HepG2 (cell line): ENCODE measurements around the gene PHYH. TPM values are rescaled to one million over a fixed set of nuclear protein-coding genes. Genes with fewer than 3 reads are reported as not detected.

Experiments used
- ATAC-seq: fragments of 200-7000 bp; cut with Tn5 transposase; 3 replicates; pipeline ENCODE4 v1.9.1; 2020; ENCODE audit warnings: mild to moderate bottlenecking, moderate library complexity
- BruUV-seq: library from RNA; stranded (reverse); fragments of 400-500 nt; replicated peaks from 2 replicates; lab custom pipeline; 2021; lab: Mats Ljungman, UMichigan
- CTCF ChIA-PET: fragments of 300-600 bp; formaldehyde crosslinking; extraction: SDS; loops from one replicate; lab custom pipeline; 2021; ENCODE audit warnings: low total read pairs, inconsistent platforms, low intra/inter-chr PET ratio; lab: Yijun Ruan, JAX
- POLR2A ChIA-PET: fragments of 350-600 bp; sonication (Branson Sonifier 250); formaldehyde crosslinking; loops from one replicate; lab custom pipeline; 2020; ENCODE audit warnings: antibody characterized with exemption, inconsistent platforms; lab: Yijun Ruan, JAX
- DNase-seq: peaks from one replicate; pipeline ENCODE4 v3.0.0-alpha.2; 2015; ENCODE audit warnings: low spot score
- FAIRE-seq: peaks from 3 replicates; lab custom pipeline; 2011; peaks lifted over from hg19 to GRCh38; lab: Jason Lieb, UNC
- H2AFZ ChIP-seq: one replicate; pipeline ENCODE4 v1.6.1; 2011; ENCODE audit warnings: low read length, inconsistent platforms
- H3K27ac ChIP-seq: fragments of 300-600 bp; 3 replicates; pipeline ENCODE4 v1.8.0; 2011; ENCODE audit warnings: mixed run types, mild to moderate bottlenecking, mixed read lengths, low read length, inconsistent platforms; ENCODE audit not compliant: insufficient read depth; ENCODE audit errors: extremely low read length
- H3K27me3 ChIP-seq, 2 experiments: fragments of 200-600 bp in 1 of 2; 2 replicates in 1 of 2; 3 replicates in 1 of 2; pipeline versions ENCODE4 v1.6.0 to v1.8.0; 2011; ENCODE audit warnings: low read length in 2 of 2, mild to moderate bottlenecking in 2 of 2, moderate library complexity in 2 of 2, inconsistent platforms in 1 of 2; ENCODE audit not compliant: insufficient read depth in 2 of 2, control insufficient read depth in 1 of 2
- H3K36me3 ChIP-seq, 2 experiments: fragments of 200-600 bp in 1 of 2; replicated peaks in 1 of 2; 2 replicates in 1 of 2; 3 replicates in 1 of 2; pipeline versions ENCODE4 v1.5.1 to v1.8.0; 2011; ENCODE audit warnings: low read length in 2 of 2, inconsistent platforms in 1 of 2; ENCODE audit not compliant: insufficient read depth in 2 of 2, control insufficient read depth in 1 of 2
- H3K4me1 ChIP-seq: 2 replicates; pipeline ENCODE4 v1.5.1; 2012; ENCODE audit warnings: low read length, inconsistent platforms; ENCODE audit not compliant: insufficient read depth
- H3K4me2 ChIP-seq: 2 replicates; pipeline ENCODE4 v1.6.0; 2011; ENCODE audit warnings: low read depth, low read length, inconsistent platforms
- H3K4me3 ChIP-seq, 3 experiments: fragments of 200-600 bp in 1 of 3; sonication (generic), shearing (Covaris generic) in 1 of 3; replicated peaks in 1 of 3; 2 replicates each; pipeline ENCODE4 v1.5.1; 2011 to 2016; ENCODE audit warnings: low read length in 3 of 3, inconsistent platforms in 2 of 3, low read depth in 2 of 3, mild to moderate bottlenecking in 2 of 3, control low read depth in 1 of 3, mixed read lengths in 1 of 3; ENCODE audit not compliant: insufficient read depth in 1 of 3
- H3K79me2 ChIP-seq: one replicate; pipeline ENCODE4 v1.6.1; 2011; ENCODE audit warnings: low read length, inconsistent platforms; ENCODE audit not compliant: insufficient read depth
- H3K9ac ChIP-seq: 2 replicates; pipeline ENCODE4 v1.6.0; 2011; ENCODE audit warnings: mild to moderate bottlenecking, low read depth, low read length, inconsistent platforms; ENCODE audit not compliant: insufficient read depth
- H3K9me3 ChIP-seq: 2 replicates; pipeline ENCODE4 v1.5.1; 2012; ENCODE audit warnings: mild to moderate bottlenecking, low read length
- H4K20me1 ChIP-seq: 2 replicates; pipeline ENCODE4 v1.6.0; 2011; ENCODE audit warnings: inconsistent platforms, mild to moderate bottlenecking, low read length, moderate library complexity; ENCODE audit not compliant: insufficient read depth
- CEBPZ ChIP-seq: IDR thresholded peaks from 2 replicates; pipeline ENCODE4 v1.6.1; 2012; ENCODE audit warnings: low read length, improper control_type of control experiment
- NFRKB ChIP-seq: fragments of 450-650 bp; IDR thresholded peaks from 2 replicates; pipeline ENCODE4 v1.6.1; 2017
- ZBTB42 ChIP-seq: sonication (generic); formaldehyde crosslinking; IDR thresholded peaks from 2 replicates; pipeline ENCODE4 v1.5.0; 2020; ENCODE audit warnings: mild to moderate bottlenecking, missing genetic modification reagents
- ZNF136 ChIP-seq: sonication (generic); formaldehyde crosslinking; IDR thresholded peaks from 2 replicates; pipeline ENCODE4 v1.8.1; 2022; ENCODE audit warnings: low read depth, mild to moderate bottlenecking, moderate library complexity, missing genetic modification reagents
- ZNF615 ChIP-seq: sonication (generic); formaldehyde crosslinking; IDR thresholded peaks from 2 replicates; pipeline ENCODE4 v1.5.0; 2020; ENCODE audit warnings: mild to moderate bottlenecking, missing genetic modification reagents, borderline replicate concordance
- WGBS: methylation state at CpG from one replicate; pipeline ENCODE4 v1.1.6; 2017; ENCODE audit warnings: low lambda C conversion rate; 5-methylcytosine and 5-hydroxymethylcytosine counted together
- in situ Hi-C: cut with HindIII; loops from 2 replicates; pipeline ENCODE4 v1.10.0; 2017; ENCODE audit warnings: low pct_unique_long_range_greater_than_20kb; ENCODE audit not compliant: extremely low pct_ligation_motif_present
- intact Hi-C: fragments of 100-400 bp; cut with micrococcal nuclease; formaldehyde crosslinking; loops from one replicate; pipeline ENCODE4 v1.10.0; 2022; ENCODE audit not compliant: unreplicated experiment
- polyA plus RNA-seq, 8 experiments: library from polyadenylated mRNA; depleted of rRNA in 3 of 8; stranded (reverse) in 7 of 8; unstranded in 1 of 8; fragments of >200 nt; fragmentation: Illumina TruSeq in 4 of 8; extraction: Trizol in 4 of 8; gene quantifications; 2 replicates each; pipeline versions ENCODE4 v1.2.1 to v1.2.3, GENCODE V29; 2011 to 2016; ENCODE audit warnings: low read depth in 4 of 8, missing spikeins in 1 of 8, mixed read lengths in 1 of 8; ENCODE audit not compliant: insufficient read depth in 1 of 8
- total RNA-seq, 5 experiments: library from RNA; depleted of rRNA; stranded (reverse); fragments of >200 nt; fragmentation: Illumina TruSeq; extraction: Trizol; gene quantifications; 2 replicates each; pipeline ENCODE4 v1.2.3, GENCODE V29; 2016; ENCODE audit warnings: low read depth in 1 of 5
- TF ChIP-seq, protein P1 (sequence below): sonication (generic); formaldehyde crosslinking; IDR thresholded peaks from 2 replicates; pipeline ENCODE4 v1.9.0; 2022; ENCODE audit warnings: missing genetic modification reagents, mild to moderate bottlenecking, borderline replicate concordance
- TF ChIP-seq, protein P2 (sequence below): sonication (generic); formaldehyde crosslinking; IDR thresholded peaks from 2 replicates; pipeline ENCODE4 v1.9.0; 2021; ENCODE audit warnings: missing genetic modification reagents, mild to moderate bottlenecking, borderline replicate concordance
- TF ChIP-seq, protein P3 (sequence below): sonication (generic); formaldehyde crosslinking; IDR thresholded peaks from 2 replicates; pipeline ENCODE4 v1.4.0; 2020; ENCODE audit warnings: missing genetic modification reagents, borderline replicate concordance
- TF ChIP-seq, protein P4 (sequence below): sonication (generic); formaldehyde crosslinking; IDR thresholded peaks from 2 replicates; pipeline ENCODE4 v1.4.0; 2020; ENCODE audit warnings: mild to moderate bottlenecking, missing genetic modification reagents
- TF ChIP-seq, protein P5 (sequence below): sonication (generic); formaldehyde crosslinking; IDR thresholded peaks from 2 replicates; pipeline ENCODE4 v1.4.0; 2020; ENCODE audit warnings: missing genetic modification reagents
- TF ChIP-seq, protein P6 (sequence below): sonication (generic); formaldehyde crosslinking; IDR thresholded peaks from 2 replicates; pipeline ENCODE4 v1.9.0; 2021; ENCODE audit warnings: missing genetic modification reagents, mild to moderate bottlenecking, borderline replicate concordance

The PHYH gene
- total and polyA plus RNA-seq, 2 of the 13 experiments (the other 11 are each of a cell fraction or from before 2014, with no cell fraction given) = 27.2 to 34.5 TPM

GRCh38 chr10:13340068-13340467, 40.2 kb upstream of the PHYH start:
- 95% methylated on average over 9 of the region's 9 CpGs for WGBS
- BruUV-seq = no TSS peak
- TF ChIP-seq, protein P1, sequence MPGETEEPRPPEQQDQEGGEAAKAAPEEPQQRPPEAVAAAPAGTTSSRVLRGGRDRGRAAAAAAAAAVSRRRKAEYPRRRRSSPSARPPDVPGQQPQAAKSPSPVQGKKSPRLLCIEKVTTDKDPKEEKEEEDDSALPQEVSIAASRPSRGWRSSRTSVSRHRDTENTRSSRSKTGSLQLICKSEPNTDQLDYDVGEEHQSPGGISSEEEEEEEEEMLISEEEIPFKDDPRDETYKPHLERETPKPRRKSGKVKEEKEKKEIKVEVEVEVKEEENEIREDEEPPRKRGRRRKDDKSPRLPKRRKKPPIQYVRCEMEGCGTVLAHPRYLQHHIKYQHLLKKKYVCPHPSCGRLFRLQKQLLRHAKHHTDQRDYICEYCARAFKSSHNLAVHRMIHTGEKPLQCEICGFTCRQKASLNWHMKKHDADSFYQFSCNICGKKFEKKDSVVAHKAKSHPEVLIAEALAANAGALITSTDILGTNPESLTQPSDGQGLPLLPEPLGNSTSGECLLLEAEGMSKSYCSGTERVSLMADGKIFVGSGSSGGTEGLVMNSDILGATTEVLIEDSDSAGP = no peak
- TF ChIP-seq NFRKB (no peak), ZNF136 (CRISPR knock-in tag) (no peak), CEBPZ (no peak), ZBTB42 (CRISPR knock-in tag) (no peak), ZNF615 (no peak)
- TF ChIP-seq, protein P2, sequence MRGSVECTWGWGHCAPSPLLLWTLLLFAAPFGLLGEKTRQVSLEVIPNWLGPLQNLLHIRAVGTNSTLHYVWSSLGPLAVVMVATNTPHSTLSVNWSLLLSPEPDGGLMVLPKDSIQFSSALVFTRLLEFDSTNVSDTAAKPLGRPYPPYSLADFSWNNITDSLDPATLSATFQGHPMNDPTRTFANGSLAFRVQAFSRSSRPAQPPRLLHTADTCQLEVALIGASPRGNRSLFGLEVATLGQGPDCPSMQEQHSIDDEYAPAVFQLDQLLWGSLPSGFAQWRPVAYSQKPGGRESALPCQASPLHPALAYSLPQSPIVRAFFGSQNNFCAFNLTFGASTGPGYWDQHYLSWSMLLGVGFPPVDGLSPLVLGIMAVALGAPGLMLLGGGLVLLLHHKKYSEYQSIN (CRISPR knock-in tag) = no peak
- TF ChIP-seq, protein P3, sequence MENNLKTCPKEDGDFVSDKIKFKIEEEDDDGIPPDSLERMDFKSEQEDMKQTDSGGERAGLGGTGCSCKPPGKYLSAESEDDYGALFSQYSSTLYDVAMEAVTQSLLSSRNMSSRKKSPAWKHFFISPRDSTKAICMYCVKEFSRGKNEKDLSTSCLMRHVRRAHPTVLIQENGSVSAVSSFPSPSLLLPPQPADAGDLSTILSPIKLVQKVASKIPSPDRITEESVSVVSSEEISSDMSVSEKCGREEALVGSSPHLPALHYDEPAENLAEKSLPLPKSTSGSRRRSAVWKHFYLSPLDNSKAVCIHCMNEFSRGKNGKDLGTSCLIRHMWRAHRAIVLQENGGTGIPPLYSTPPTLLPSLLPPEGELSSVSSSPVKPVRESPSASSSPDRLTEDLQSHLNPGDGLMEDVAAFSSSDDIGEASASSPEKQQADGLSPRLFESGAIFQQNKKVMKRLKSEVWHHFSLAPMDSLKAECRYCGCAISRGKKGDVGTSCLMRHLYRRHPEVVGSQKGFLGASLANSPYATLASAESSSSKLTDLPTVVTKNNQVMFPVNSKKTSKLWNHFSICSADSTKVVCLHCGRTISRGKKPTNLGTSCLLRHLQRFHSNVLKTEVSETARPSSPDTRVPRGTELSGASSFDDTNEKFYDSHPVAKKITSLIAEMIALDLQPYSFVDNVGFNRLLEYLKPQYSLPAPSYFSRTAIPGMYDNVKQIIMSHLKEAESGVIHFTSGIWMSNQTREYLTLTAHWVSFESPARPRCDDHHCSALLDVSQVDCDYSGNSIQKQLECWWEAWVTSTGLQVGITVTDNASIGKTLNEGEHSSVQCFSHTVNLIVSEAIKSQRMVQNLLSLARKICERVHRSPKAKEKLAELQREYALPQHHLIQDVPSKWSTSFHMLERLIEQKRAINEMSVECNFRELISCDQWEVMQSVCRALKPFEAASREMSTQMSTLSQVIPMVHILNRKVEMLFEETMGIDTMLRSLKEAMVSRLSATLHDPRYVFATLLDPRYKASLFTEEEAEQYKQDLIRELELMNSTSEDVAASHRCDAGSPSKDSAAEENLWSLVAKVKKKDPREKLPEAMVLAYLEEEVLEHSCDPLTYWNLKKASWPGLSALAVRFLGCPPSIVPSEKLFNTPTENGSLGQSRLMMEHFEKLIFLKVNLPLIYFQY (CRISPR knock-in tag) = no peak
- TF ChIP-seq, protein P4, sequence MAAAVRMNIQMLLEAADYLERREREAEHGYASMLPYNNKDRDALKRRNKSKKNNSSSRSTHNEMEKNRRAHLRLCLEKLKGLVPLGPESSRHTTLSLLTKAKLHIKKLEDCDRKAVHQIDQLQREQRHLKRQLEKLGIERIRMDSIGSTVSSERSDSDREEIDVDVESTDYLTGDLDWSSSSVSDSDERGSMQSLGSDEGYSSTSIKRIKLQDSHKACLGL = no peak
- TF ChIP-seq, protein P5, sequence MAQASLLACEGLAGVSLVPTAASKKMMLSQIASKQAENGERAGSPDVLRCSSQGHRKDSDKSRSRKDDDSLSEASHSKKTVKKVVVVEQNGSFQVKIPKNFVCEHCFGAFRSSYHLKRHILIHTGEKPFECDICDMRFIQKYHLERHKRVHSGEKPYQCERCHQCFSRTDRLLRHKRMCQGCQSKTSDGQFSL (CRISPR knock-in tag) = no peak
- TF ChIP-seq, protein P6, sequence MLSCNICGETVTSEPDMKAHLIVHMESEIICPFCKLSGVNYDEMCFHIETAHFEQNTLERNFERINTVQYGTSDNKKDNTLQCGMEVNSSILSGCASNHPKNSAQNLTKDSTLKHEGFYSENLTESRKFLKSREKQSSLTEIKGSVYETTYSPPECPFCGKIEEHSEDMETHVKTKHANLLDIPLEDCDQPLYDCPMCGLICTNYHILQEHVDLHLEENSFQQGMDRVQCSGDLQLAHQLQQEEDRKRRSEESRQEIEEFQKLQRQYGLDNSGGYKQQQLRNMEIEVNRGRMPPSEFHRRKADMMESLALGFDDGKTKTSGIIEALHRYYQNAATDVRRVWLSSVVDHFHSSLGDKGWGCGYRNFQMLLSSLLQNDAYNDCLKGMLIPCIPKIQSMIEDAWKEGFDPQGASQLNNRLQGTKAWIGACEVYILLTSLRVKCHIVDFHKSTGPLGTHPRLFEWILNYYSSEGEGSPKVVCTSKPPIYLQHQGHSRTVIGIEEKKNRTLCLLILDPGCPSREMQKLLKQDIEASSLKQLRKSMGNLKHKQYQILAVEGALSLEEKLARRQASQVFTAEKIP (CRISPR knock-in tag) = no peak

More at GRCh38 chr10:13340068-13340467, 40.2 kb upstream of the PHYH start:
- DNase-seq (no peak), FAIRE-seq (no peak), ATAC-seq (no peak)
- no peaks in the 10 kb centered on the region for H3K27me3 ChIP-seq
- ChIA-PET CTCF (no interaction called here), POLR2A (no interaction called here)
- in situ Hi-C loops = no loop called here
- no peak overlapping the region for H3K27ac ChIP-seq
- H2AFZ ChIP-seq = no peak overlapping the region
- no peaks in the 10 kb centered on the region for H3K9me3 ChIP-seq
- H3K9ac ChIP-seq = no peak overlapping the region
- H3K4me3 ChIP-seq = no peak overlapping the region
- peaks cover 6 to 44% of the 10 kb centered on the region in 2 experiments; a peak in 4 of 5 replicates for H3K36me3 ChIP-seq
- intact Hi-C loops = no loop called here
- peaks cover 4% of the 10 kb centered on the region for H3K4me1 ChIP-seq
- H3K4me2 ChIP-seq = no peak overlapping the region
- H3K79me2 ChIP-seq = peaks cover 27% of the 10 kb centered on the region
- H4K20me1 ChIP-seq = no peaks in the 10 kb centered on the region
